Tibial nerve (tissue), 3 donors: ENCODE results near the gene UBE3A.

ENCODE experiments used
- CTCF ChIP-seq, 5 experiments: fragments of 200-600 bp in 3 of 5; fragments of 450-650 bp in 2 of 5; sonication (generic) in 3 of 5; IDR thresholded peaks; one replicate each; pipeline ENCODE4 v1.5.1; 2016 to 2019; ENCODE audit warnings: antibody characterized with exemption in 5 of 5, mild to moderate bottlenecking in 3 of 5, moderate library complexity in 2 of 5
- POLR2A ChIP-seq, 2 donors: fragments of 450-650 bp; IDR thresholded peaks; one replicate each; pipeline ENCODE4 v1.6.1; 2017; ENCODE audit warnings: antibody characterized with exemption in 2 of 2, mild to moderate bottlenecking in 2 of 2, moderate library complexity in 2 of 2

- TF ChIP-seq CTCF (IDR thresholded peaks at IDR 0.05) (no peak), POLR2A (IDR thresholded peaks at IDR 0.05) (no peak)
Observed at GRCh38 chr15:25464784-25465183, 26.0 kb upstream of the UBE3A start.
